ENCODE data around the gene HSPB6.

HSPB6 gene

DNA sequence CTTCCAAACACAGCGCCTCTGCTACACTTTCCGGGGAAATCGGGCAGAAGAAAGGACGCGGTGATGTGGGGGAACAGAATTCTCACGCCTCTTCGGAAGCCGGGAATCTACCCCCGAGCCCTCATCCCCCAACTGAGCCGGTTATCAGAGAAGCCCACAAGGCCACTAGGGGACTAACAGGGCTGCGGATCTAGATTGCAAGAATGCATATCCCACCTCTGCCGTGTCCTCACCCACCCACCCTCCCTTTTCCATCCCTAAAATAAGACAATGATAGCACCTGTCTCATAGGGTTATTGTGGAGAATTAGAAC lies 15.7 kb downstream of the HSPB6 start:
- Histone ChIP-seq H3K4me3 (ENCODE audit: low read depth, low read length, poor library complexity, severe bottlenecking) (peak overlapping the region; percentile 71), H4K20me1 (ENCODE audit: insufficient read depth, low read length) (no peaks in the 10 kb centered on the region), H2AFZ (ENCODE audit: low read length) (no peak overlapping the region), H3K9ac (ENCODE audit: low read length) (peak overlapping the region; percentile 56), H3K27me3 (ENCODE audit: insufficient read depth, low read length) (no peaks in the 10 kb centered on the region), H3K4me2 (ENCODE audit: low read length) (peak overlapping the region; percentile 98), H3K9me3 (ENCODE audit: low read length) (no peaks in the 10 kb centered on the region), H3K79me2 (ENCODE audit: insufficient read depth, low read length) (no peaks in the 10 kb centered on the region), H3K9me2 (ENCODE audit: low read depth, low read length) (no peaks in the 10 kb centered on the region), H3K36me3 (ENCODE audit: insufficient read depth, low read length) (peaks cover 29% of the 10 kb centered on the region), H3K27ac (ENCODE audit: low read depth, low read length, poor library complexity, severe bottlenecking) (peak overlapping the region; percentile 86), H3F3A (ENCODE audit: insufficient read depth, low read length) (no peaks in the 10 kb centered on the region), H3K4me1 (ENCODE audit: insufficient read depth, low read length, severe bottlenecking) (peaks cover 51% of the 10 kb centered on the region)
- no peak for TF ChIP-seq EZH2 (IDR thresholded peaks at IDR 0.05; ENCODE audit: borderline replicate concordance, low read length)
- TF ChIP-seq, protein P1, sequence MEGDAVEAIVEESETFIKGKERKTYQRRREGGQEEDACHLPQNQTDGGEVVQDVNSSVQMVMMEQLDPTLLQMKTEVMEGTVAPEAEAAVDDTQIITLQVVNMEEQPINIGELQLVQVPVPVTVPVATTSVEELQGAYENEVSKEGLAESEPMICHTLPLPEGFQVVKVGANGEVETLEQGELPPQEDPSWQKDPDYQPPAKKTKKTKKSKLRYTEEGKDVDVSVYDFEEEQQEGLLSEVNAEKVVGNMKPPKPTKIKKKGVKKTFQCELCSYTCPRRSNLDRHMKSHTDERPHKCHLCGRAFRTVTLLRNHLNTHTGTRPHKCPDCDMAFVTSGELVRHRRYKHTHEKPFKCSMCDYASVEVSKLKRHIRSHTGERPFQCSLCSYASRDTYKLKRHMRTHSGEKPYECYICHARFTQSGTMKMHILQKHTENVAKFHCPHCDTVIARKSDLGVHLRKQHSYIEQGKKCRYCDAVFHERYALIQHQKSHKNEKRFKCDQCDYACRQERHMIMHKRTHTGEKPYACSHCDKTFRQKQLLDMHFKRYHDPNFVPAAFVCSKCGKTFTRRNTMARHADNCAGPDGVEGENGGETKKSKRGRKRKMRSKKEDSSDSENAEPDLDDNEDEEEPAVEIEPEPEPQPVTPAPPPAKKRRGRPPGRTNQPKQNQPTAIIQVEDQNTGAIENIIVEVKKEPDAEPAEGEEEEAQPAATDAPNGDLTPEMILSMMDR (IDR thresholded peaks at IDR 0.05; ENCODE audit: low read length): peak; percentile 34; the same call in 1 of the 2 replicates

DNA sequence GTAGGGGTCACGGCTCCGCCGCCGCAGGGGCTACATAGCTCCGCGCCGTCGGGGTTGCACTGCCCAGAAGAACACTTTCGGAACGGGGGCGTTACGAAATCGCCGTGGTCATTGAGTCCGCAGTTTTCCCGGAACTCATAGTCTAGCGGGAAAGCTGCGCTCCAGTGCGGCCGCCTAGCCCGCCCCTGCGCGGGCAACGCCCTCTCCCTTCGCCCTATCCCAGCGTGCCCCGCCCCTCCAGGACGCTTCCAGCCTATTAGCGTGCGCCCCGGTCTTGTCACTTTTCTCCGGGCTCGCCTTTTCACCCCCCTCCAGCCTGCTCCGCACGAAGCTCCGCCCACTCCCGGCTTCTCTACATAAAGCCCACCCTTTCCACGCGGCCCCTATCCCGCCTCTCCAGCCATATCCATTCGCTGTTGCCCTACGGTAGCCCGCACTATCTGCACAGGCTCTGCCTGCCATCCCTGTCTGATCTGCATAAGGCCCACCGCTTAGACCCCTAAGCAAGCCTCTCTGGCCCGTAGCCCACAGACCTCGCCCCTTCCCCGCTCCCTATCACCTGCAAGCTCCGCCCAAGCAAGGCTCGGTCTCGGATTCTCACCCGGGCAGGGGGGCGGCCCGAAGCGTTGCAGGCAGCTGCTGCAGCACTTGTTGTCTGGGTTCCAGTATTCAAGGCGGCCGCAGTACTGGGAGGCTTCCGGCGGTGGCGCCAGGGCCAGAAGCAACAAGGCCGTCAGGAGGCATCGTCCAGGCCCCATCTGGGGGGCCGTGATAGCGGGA lies 16.2 kb downstream of the HSPB6 start:
- H3K27me3 ChIP-seq (ENCODE audit: insufficient read depth, low read length): no peaks in the 10 kb centered on the region
- peaks cover 46% of the 10 kb centered on the region for H3K4me1 ChIP-seq (ENCODE audit: insufficient read depth, low read length, severe bottlenecking)
- peak overlapping the region; percentile 86 for H3K27ac ChIP-seq (ENCODE audit: low read depth, low read length, poor library complexity, severe bottlenecking)
- H3K4me3 ChIP-seq (ENCODE audit: low read depth, low read length, poor library complexity, severe bottlenecking): peak overlapping the region; percentile 71
- peaks cover 31% of the 10 kb centered on the region for H3K36me3 ChIP-seq (ENCODE audit: insufficient read depth, low read length)
- no peak overlapping the region for H2AFZ ChIP-seq (ENCODE audit: low read length)
- TF ChIP-seq, protein P1 (IDR thresholded peaks at IDR 0.05; ENCODE audit: low read length): no peak; the same call in none of the 2 replicates
- TF ChIP-seq EZH2 (IDR thresholded peaks at IDR 0.05; ENCODE audit: borderline replicate concordance, low read length): no peak
- H4K20me1 ChIP-seq (ENCODE audit: insufficient read depth, low read length): no peaks in the 10 kb centered on the region
- peak overlapping the region; percentile 72 for H3K9ac ChIP-seq (ENCODE audit: low read length)
- peak overlapping the region; percentile 98 for H3K4me2 ChIP-seq (ENCODE audit: low read length)
- H3K9me3 ChIP-seq (ENCODE audit: low read length): no peaks in the 10 kb centered on the region
- no peaks in the 10 kb centered on the region for H3F3A ChIP-seq (ENCODE audit: insufficient read depth, low read length)
- no peaks in the 10 kb centered on the region for H3K79me2 ChIP-seq (ENCODE audit: insufficient read depth, low read length)
- no peaks in the 10 kb centered on the region for H3K9me2 ChIP-seq (ENCODE audit: low read depth, low read length)

DNA sequence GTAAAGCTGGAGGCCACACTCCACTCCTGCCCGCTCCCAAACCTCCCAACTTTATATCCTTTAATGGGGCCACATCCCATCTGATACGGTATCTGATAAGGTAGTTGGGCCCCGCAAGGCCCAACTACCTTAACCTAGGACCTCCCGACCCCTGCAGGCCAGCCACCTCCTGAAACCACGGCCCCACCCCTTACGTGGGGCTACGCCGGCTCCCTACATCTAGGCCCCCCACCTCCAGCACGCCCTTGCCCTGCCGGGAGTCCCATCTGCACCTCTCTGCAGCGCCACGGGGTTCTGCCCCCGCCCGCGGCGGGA lies 16.8 kb downstream of the HSPB6 start:
- Histone ChIP-seq H3K36me3 (ENCODE audit: insufficient read depth, low read length) (peaks cover 37% of the 10 kb centered on the region), H3F3A (ENCODE audit: insufficient read depth, low read length) (no peaks in the 10 kb centered on the region), H3K27me3 (ENCODE audit: insufficient read depth, low read length) (no peaks in the 10 kb centered on the region), H3K9me3 (ENCODE audit: low read length) (no peaks in the 10 kb centered on the region), H2AFZ (ENCODE audit: low read length) (no peak overlapping the region), H3K4me1 (ENCODE audit: insufficient read depth, low read length, severe bottlenecking) (peaks cover 46% of the 10 kb centered on the region), H3K27ac (ENCODE audit: low read depth, low read length, poor library complexity, severe bottlenecking) (no peak overlapping the region), H3K9ac (ENCODE audit: low read length) (peak overlapping the region; percentile 72), H3K79me2 (ENCODE audit: insufficient read depth, low read length) (no peaks in the 10 kb centered on the region), H3K4me3 (ENCODE audit: low read depth, low read length, poor library complexity, severe bottlenecking) (peak overlapping the region; percentile 71), H3K4me2 (ENCODE audit: low read length) (peak overlapping the region; percentile 98), H3K9me2 (ENCODE audit: low read depth, low read length) (no peaks in the 10 kb centered on the region), H4K20me1 (ENCODE audit: insufficient read depth, low read length) (no peaks in the 10 kb centered on the region)
- TF ChIP-seq, protein P1 (IDR thresholded peaks at IDR 0.05; ENCODE audit: low read length): no peak
- no peak for TF ChIP-seq EZH2 (IDR thresholded peaks at IDR 0.05; ENCODE audit: borderline replicate concordance, low read length)

All from OCI-LY1 (cell line).